GM18499 (cell line): ENCODE measurements around the gene PRKCQ.
A peak's percentile ranks its signal among the peaks of the same experiment; 100 is the strongest.
"Not testable (repeated sequence)": the region's sequence is repeated elsewhere in the genome, so short reads cannot be mapped to it uniquely, and the experiment has no call there.

Experiments used
- ATAC-seq: cut with Tn5 transposase; IDR thresholded peaks from one replicate; pipeline ENCODE4 v1.9.1; 2021; ENCODE audit warnings: moderate number of reproducible peaks; ENCODE audit not compliant: insufficient read depth, unreplicated experiment

The PRKCQ gene

DNA sequence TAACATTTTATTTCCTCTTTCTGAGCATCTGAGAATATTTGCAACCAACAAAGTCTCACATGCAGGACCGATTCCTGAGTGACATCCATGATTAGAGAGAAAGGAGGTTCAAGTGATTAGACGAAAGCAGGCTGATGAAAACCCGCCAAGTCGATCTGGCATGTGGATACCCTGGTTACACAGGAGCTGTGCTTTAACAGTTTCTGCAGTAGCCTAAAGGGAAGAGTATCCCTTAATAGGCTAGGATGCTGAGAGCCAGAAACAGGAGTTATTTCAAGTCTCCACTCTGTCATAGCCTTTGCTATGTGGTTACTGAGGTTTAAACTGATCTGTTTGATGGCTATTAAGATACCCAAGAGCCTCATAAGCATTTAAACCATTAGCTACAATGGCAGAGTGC lies 82.5 kb downstream of the PRKCQ start:
- ATAC-seq, result no peak

DNA sequence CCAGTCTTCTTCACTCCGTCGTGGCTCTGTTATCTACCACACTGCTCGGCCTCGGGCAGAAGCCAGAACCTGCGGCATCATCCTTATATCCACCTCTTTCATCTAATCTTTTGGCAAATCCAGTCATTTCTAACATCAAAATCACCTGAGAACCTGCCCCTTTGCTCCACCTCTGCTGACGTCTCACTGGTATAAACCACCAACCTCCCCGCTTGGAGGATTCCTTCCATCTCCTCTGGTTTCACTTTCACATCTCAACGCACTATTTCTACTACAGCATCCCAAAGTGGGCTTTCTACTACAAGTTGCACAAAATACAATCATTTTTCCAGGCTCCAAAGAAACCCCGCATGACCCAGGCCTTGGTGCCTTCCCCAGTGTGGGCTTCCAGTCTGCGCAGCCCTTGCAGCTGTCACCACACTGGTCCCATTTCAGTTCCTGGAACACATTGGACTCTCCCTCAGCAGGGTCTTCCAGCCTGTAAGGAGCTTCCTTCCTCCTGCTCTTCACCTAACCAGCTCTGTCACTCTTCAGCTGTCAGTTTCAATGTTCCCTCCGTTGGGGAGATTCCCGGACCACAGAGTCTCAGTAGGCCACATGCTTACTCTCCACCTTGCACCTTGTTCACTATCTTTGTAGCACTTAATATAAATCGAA lies 85.0 kb downstream of the PRKCQ start:
- ATAC-seq, result no peak

GRCh38 chr10:6494442-6494819 lies 85.6 kb downstream of the PRKCQ start:
- no peak for ATAC-seq

- no peak for ATAC-seq
Measured at GRCh38 chr10:6493521-6494441, 86.3 kb downstream of the PRKCQ start.

DNA sequence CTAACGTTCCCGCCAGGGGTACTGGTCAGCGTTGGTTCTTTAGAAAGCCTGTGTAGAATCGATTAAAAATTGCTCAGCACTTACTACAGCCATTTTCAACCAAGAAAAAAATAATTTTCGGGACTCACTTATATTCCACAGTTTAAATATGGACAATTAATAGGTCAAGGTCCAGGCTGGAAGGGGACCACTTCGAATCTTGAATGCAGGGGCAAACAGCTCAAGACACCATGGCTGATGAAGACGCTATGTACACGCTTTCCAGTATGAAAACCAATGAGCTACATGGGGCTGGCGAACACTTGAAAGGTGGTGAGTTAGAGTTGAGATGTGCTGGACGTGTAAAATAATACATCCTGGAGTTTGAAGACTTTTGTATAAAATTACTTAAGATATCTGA lies 87.2 kb downstream of the PRKCQ start:
- no peak for ATAC-seq

GRCh38 chr10:6491841-6492609 lies 88.1 kb downstream of the PRKCQ start:
- ATAC-seq, result no peak

DNA sequence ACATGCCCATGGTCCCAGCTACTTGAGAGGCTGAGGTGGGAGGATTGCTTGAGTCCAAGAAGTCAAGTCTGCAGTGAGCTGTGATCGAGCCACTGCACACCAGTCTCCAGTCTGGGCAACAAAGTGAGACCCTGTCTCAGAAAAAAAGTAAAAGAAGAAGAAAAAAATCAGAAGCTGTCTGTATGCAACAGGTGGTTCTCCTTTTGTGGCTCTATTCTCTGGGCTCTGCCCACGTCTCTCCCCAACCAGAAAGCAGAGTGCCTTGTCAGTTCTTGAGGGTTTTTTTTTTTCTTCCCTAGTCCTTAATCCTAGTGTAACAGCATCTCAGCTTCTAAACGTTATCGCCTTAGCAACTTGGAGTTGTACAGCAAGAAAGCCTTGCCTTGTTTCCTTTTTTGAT lies 89.5 kb downstream of the PRKCQ start:
- ATAC-seq, result no peak

GRCh38 chr10:6487920-6488319 lies 92.2 kb downstream of the PRKCQ start:
- no peak for ATAC-seq

- no peak for ATAC-seq
Measured at GRCh38 chr10:6486309-6486708, 93.8 kb downstream of the PRKCQ start.

GRCh38 chr10:6482737-6483357 lies 97.2 kb downstream of the PRKCQ start:
- ATAC-seq, result no peak

DNA sequence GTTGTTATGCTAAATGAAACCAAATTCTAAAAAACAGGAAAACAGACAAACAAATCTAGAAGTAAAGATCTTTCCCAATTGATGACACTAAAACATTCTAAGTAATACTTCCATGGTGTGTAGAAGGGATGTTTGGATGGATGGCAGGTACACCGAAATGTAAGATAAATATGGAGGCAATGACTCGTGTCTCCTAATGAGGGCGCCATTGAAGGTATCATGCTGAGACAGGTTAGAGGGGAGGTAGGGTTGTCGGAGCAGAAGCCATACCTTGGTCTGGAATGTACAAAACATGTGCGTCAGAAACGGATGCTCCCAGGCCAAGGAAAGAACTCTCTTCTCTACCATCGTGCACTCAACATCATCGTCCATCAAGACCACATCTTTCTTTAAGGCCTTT lies 101.4 kb downstream of the PRKCQ start:
- ATAC-seq, result no peak

DNA sequence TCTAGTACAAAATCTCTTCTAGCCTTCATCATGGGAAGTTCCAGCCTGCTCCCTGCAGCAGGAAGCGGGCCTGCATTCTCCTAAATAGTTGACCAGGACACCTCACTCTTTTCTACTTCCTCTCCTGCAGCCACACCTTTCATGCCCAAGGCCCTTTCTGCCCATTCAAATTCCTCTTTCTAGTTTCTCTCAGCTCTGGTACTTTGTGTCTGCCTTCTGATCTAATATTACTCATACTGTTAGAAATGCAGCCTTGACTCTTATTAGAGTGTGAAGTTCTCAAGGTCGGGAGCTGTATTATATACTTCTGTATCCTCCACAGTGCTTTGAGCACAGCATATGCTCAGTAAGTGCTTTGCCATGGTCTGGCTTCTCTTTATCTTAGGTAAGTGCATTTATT lies 103.1 kb downstream of the PRKCQ start:
- ATAC-seq, result no peak

GRCh38 chr10:6474871-6475270 lies 105.2 kb downstream of the PRKCQ start:
- no peak for ATAC-seq

DNA sequence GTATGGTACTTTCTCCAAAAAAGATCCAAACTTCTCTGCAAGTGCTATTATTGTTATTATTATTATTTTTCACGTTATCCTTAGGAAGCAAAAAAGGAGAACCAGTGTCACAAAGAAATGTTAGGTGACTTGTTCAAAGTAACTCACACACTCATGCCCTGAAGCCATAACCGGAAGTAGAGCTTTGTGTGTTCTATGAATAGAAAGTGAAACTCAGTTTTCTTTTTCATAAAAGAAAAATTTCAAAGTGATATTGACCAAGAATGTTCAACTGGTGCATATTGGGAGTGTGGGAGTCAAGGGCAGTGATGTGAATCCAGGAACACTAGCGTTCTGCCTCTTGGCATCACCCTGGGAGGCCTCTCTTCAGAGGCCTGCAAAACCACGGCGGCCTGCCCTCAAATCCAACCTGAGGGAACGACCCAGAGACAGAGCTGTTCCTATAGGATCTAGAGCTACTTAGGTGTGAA lies 106.1 kb downstream of the PRKCQ start:
- ATAC-seq, result peak; percentile 73

- no peak for ATAC-seq
Measured at GRCh38 chr10:6473430-6473829, 106.6 kb downstream of the PRKCQ start.

DNA sequence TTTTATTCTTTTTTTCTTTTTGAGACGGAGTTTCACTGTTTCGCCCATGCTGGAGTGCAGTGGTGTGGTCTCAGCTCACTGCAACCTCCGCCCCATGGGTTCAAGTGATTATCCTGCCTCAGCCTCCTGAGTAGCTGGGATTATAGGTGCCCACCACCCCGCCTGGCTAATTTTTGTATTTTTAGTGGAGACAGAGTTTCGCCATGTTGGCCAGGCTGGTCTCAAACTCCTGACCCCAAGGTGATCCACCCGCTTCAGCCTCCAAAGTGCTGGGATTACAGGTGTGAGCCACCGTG lies 107.4 kb downstream of the PRKCQ start:
- not testable (repeated sequence) for ATAC-seq

DNA sequence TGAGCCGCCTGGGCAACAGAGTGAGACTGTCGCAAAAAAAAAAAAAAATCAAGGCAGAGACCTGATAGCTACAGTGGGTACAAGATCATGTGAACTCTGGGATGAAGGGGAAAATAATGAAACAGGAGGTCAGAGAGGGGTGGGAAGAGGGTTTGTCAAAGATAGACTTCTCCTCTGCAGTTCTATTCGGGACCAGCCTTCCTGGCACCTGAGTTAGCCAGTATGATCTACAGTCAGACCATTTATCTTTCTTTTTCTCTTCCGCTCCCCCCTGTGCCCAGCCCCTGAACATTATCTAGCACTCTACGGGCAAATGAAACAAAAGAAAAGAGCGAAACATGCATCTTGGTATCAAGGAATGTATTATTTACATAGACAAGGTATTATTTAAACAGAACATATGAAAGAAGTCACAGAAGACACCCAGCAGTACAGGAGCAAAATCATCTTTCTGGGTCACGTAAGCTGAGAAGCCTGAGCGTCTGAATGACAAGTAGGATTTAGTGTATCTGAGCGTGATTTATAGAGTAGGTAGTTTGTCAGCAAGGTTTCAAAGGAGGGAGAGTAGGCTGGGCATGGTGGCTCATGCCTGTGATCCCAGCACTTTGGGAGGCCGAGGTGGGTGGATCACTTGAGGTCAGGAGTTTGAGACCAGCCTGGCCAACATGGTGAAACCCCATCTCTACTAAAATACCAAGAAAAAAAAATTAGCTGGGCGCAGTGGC lies 109.0 kb downstream of the PRKCQ start:
- no peak for ATAC-seq

GRCh38 chr10:6469661-6470060 lies 110.4 kb downstream of the PRKCQ start:
- ATAC-seq, result no peak

GRCh38 chr10:6465854-6466601 lies 114.0 kb downstream of the PRKCQ start:
- ATAC-seq, result no peak
